ENCODE measurements around the gene SLC38A5. TPM values are rescaled to one million over a fixed set of nuclear protein-coding genes. Genes with fewer than 3 reads are reported as not detected.

Gene SLC38A5
- total RNA-seq, 1 experiment from 2014 or later, result 0.46 TPM

GRCh38 chrX:48475296-48475695 lies 5.2 kb upstream of the SLC38A5 start:
- H4K20me1 ChIP-seq (ENCODE audit: insufficient read depth), result no peaks in the 10 kb centered on the region
- no peaks in the 10 kb centered on the region for H3K4me1 ChIP-seq (replicated peaks; ENCODE audit: insufficient read depth)
- H3K79me2 ChIP-seq (ENCODE audit: low read depth), result peaks cover 19% of the 10 kb centered on the region
- no peak for TF ChIP-seq CTCF (conservative IDR thresholded peaks at IDR 0.05)
- no peak for TF ChIP-seq EZH2 (IDR thresholded peaks at IDR 0.05; ENCODE audit: low read depth)
- no peak for DNase-seq
- BruUV-seq (replicated peaks), result no TSS peak
- peak overlapping the region; percentile 67 for H3K4me2 ChIP-seq
- H3K4me3 ChIP-seq, result peak overlapping the region; percentile 64
- H2AFZ ChIP-seq, result no peak overlapping the region
- CTCF ChIA-PET, result no interaction called here
- no peaks in the 10 kb centered on the region for H3K36me3 ChIP-seq (ENCODE audit: low read depth)
- H3F3A ChIP-seq (ENCODE audit: insufficient read depth, low read depth), result no peaks in the 10 kb centered on the region
- peak overlapping the region; percentile 34; the same call in 1 of the 2 replicates for H3K27ac ChIP-seq
- POLR2A ChIA-PET (ENCODE audit: unreplicated experiment), result interaction anchor here (1.1 kb wide), 1 partner anchor 12 kb away, joined by 7 read pairs; no protein-coding TSS in a partner anchor
- H3K9me3 ChIP-seq (ENCODE audit: insufficient read depth, low read depth), result no peaks in the 10 kb centered on the region
- no peaks in the 10 kb centered on the region for H3K27me3 ChIP-seq (ENCODE audit: insufficient read depth, low read depth)
- H3K9me2 ChIP-seq (ENCODE audit: insufficient read depth), result no peaks in the 10 kb centered on the region
- intact Hi-C loops (cut with micrococcal nuclease; ENCODE audit: unreplicated experiment), result no loop called here

- Histone ChIP-seq H3K9me3 (ENCODE audit: insufficient read depth, low read depth) (no peaks in the 10 kb centered on the region), H3K36me3 (ENCODE audit: low read depth) (no peaks in the 10 kb centered on the region), H4K20me1 (ENCODE audit: insufficient read depth) (no peaks in the 10 kb centered on the region), H2AFZ (no peak overlapping the region), H3K4me3 (peak overlapping the region; percentile 64; the same call in 1 of the 2 replicates), H3K4me1 (replicated peaks; ENCODE audit: insufficient read depth) (no peaks in the 10 kb centered on the region), H3K79me2 (ENCODE audit: low read depth) (peaks cover 19% of the 10 kb centered on the region), H3K27me3 (ENCODE audit: insufficient read depth, low read depth) (no peaks in the 10 kb centered on the region), H3K27ac (no peak overlapping the region), H3K4me2 (peak overlapping the region; percentile 67), H3K9me2 (ENCODE audit: insufficient read depth) (no peaks in the 10 kb centered on the region), H3F3A (ENCODE audit: insufficient read depth, low read depth) (no peaks in the 10 kb centered on the region)
- DNase-seq, result no peak
- no peak for TF ChIP-seq CTCF (conservative IDR thresholded peaks at IDR 0.05)
- TF ChIP-seq EZH2 (IDR thresholded peaks at IDR 0.05; ENCODE audit: low read depth), result no peak
- intact Hi-C loops (cut with micrococcal nuclease; ENCODE audit: unreplicated experiment), result no loop called here
- ChIA-PET POLR2A (ENCODE audit: unreplicated experiment) (interaction anchor here (0.6 to 1.1 kb wide), 2 partner anchors 13 to 1638 kb away, joined by 3 to 7 read pairs; partner anchors contain the start of gene RP2), CTCF (no interaction called here)
- no TSS peak for BruUV-seq (replicated peaks)
These were observed 4.5 kb upstream of the SLC38A5 start for GRCh38 chrX:48474581-48474980.

- Histone ChIP-seq H3K27me3 (ENCODE audit: insufficient read depth, low read depth) (no peaks in the 10 kb centered on the region), H3K27ac (no peak overlapping the region), H3K4me1 (replicated peaks; ENCODE audit: insufficient read depth) (no peaks in the 10 kb centered on the region), H3K36me3 (ENCODE audit: low read depth) (no peaks in the 10 kb centered on the region), H3K9me2 (ENCODE audit: insufficient read depth) (no peaks in the 10 kb centered on the region), H2AFZ (no peak overlapping the region), H3K4me3 (no peak overlapping the region), H3F3A (ENCODE audit: insufficient read depth, low read depth) (no peaks in the 10 kb centered on the region), H4K20me1 (ENCODE audit: insufficient read depth) (no peaks in the 10 kb centered on the region), H3K79me2 (ENCODE audit: low read depth) (peaks cover 19% of the 10 kb centered on the region), H3K9me3 (ENCODE audit: insufficient read depth, low read depth) (no peaks in the 10 kb centered on the region), H3K4me2 (no peak overlapping the region)
- TF ChIP-seq EZH2 (IDR thresholded peaks at IDR 0.05; ENCODE audit: low read depth) (no peak), CTCF (conservative IDR thresholded peaks at IDR 0.05) (0 out of 2 replicates have a peak, but pooled peaks have one; percentile 25)
- BruUV-seq (replicated peaks), result no TSS peak
- ChIA-PET POLR2A (ENCODE audit: unreplicated experiment) (interaction anchor here (0.6 kb wide), 1 partner anchor 1637 kb away, joined by 3 read pairs; the partner anchor contains the start of gene RP2), CTCF (no interaction called here)
- intact Hi-C loops (cut with micrococcal nuclease; ENCODE audit: unreplicated experiment), result no loop called here
- no peak for DNase-seq
These were observed 4.1 kb upstream of the SLC38A5 start for GRCh38 chrX:48474127-48474526.

Data from PC-9 (cell line).